Measurements from ENCODE around the gene NHLRC4.

Gene NHLRC4

GRCh38 chr16:568401-569258, 1.8 kb downstream of the NHLRC4 start:
- DNase-seq: no peak

GRCh38 chr16:569445-570254, 2.8 kb downstream of the NHLRC4 start, which contains the start of gene PIGQ:
Gene PIGQ, plus strand, starts transcription at chr16:569968. Its CDS starts 4,107 bp downstream, at chr16:574075.
- peak; percentile 69 for DNase-seq

GRCh38 chr16:572865-573650, 6.3 kb downstream of the NHLRC4 start:
- DNase-seq: no peak

GRCh38 chr16:574021-574760, 7.4 kb downstream of the NHLRC4 start:
- DNase-seq: no peak

- DNase-seq: no peak
Observed at GRCh38 chr16:575354-576196, 8.8 kb downstream of the NHLRC4 start.

DNA sequence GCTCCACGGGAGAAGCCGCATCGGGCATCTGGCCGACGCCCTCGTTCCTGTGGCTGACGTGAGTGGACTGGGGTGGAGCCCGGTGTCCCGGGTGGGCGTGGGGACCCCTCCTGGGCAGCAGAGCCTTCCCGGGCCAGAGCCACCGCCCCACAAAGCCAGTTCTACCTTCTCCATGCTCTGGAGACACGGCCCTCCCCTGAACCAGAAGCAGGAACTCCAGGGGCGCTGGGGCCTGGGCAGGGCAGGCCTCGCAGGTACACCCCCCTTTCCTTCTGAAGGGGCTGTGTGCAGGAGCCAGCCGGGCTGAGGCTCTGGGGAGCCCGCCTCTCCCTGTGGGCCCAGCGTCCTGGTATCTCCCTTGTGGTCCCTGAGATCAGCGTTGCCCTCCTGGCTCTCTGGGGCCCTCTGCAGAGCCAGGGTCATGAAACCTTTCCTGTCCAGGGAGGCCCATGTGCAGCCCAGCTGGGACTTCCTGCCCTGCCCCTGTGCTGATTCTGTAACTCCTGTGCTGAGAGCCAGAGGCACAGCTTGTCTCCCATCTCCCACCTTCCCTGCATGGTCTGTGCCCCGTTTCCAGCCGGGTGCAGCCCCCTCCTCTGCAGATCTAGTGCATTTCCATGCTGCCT, 9.5 kb downstream of the NHLRC4 start:
- no peak for DNase-seq

DNA sequence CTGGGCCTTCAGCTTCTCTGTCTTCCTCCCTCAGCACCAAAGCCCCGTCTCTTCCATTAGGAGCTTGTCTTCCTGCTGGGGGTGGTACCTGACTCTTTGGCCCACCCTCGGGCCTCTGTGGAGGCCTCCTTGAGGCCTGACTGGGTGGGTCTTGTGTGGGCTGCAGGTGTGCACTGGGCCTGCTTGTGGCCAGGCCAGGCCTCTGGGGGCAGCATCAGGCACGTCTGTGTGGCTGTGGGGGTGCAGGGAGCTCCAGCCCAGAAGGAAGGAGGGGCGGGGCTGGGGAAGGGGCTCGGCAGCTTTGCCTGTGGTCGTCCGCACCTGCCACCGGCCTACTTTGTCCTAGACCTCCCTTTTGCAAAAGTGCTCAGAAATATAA, 10.0 kb downstream of the NHLRC4 start:
- DNase-seq: no peak

DNA sequence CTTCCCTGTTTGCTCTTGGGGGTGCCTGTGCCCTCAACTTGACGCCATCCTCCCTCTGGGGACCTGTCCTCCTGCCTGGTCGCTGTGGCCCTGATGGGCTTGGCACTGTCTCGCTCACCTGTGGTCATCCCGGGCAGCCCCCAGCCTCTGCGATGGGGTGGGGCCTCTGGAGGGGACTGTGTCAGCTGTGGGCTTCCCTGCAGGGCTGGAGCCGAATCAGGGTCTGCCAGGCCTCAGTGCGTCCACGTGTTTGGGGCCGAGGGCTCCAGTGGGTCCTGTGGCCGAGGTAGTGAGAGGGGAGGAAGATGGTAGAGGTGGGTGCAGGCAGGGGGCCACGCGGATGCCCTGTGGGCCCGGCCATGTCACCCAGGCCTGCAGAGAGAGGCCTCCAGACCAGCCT, 11.0 kb downstream of the NHLRC4 start:
- DNase-seq: no peak

- DNase-seq: no peak
Observed at GRCh38 chr16:578232-578869, 11.5 kb downstream of the NHLRC4 start.

DNA sequence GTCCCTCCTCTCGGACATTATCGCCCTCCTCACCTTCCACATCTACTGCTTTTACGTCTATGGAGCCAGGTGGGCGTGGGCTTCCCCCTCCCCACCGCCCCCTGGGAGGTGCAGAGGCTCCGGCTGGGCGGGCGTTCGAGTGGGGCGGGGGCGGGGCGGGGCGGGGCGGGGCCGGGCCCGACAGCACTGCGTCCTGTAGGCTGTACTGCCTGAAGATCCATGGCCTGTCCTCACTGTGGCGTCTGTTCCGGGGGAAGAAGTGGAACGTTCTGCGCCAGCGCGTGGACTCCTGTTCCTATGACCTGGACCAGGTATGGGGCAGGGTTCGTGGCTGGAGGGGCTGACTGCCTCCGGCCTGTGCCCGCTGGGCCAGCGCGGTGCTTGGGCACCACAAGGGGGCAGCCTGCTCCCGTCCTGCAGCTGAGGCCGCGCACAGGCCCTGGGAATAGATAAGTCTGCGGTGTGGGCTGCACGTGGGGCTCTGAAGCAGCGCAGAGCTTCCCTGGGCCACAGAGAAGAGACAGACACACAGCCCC, 12.1 kb downstream of the NHLRC4 start:
- DNase-seq: peak; percentile 73

GRCh38 chr16:580141-580945, 13.5 kb downstream of the NHLRC4 start:
- DNase-seq: no peak

- no peak for DNase-seq
Observed at GRCh38 chr16:580946-581498, 14.2 kb downstream of the NHLRC4 start.

- DNase-seq: no peak
Observed at GRCh38 chr16:582218-582613, 15.4 kb downstream of the NHLRC4 start.

GRCh38 chr16:582614-583331, 16.0 kb downstream of the NHLRC4 start:
- no peak for DNase-seq

DNA sequence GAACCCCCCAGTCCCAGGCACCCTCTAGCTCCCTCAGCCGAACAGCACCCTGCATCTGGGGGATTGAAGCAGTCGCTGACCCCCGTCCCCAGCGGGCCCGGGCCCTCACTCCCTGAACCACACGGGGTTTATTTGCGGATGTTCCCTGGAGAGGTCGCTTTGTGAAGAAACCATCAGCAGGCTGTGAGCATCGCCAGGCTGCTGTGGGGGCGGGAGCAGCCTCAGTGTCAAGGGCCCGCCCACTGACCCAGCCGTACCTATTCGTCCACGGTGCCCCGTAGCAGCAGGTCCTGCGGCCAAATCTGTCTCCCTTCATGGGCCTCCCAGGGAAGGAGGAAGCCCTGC, 16.6 kb downstream of the NHLRC4 start:
- no peak for DNase-seq

DNA sequence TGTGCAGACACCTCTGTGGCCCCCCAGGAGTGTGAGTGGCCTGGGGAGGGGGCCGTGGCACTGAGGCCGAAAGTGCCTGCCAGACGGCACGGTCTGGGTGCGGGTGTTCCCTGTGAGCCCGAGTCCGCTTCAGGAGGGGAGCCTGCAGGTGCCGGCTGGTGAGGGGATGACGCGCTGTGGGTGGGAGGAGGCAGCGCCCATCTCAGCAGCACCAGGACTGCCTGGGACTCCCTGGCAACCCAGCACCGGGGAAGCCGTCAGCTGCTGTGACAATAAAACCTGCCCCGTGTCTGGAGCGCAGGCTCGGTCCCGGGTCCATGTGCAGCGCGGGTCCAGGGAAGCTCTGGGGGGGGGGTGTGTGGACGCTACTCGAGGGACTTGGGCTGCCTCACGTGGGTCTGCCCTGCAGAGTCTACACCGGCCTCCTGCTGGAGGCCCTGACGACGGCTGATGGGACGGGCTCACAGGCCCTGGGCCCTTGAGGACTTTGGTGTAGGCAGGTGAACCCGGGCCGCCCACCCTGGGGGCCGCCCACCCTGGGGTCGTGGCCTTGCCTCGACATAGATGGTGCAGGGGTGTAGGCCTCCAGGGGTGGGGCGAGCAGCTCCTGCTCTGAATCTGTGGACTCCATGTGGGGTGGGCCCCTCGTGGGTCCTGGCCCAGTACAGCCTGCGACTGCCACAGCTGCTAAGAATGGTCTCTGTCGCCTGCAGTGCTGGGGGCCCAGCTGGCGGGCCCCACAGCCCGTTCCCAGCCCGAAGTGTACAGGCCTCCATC, 17.2 kb downstream of the NHLRC4 start:
- no peak for DNase-seq

GRCh38 chr16:585351-585750, 18.5 kb downstream of the NHLRC4 start:
- DNase-seq: no peak

Measured in CD4-positive, alpha-beta T cell treated with Interleukin-17A for 1 hour (primary cell).